Epithelial cell of proximal tubule (primary cell): ENCODE measurements around the gene HDGFL2. TPM values are rescaled to one million over a fixed set of nuclear protein-coding genes. Genes with fewer than 3 reads are reported as not detected.

Source experiments
- total RNA-seq: library from RNA; depleted of rRNA; stranded (reverse); fragments of >200 nt; gene quantifications from 2 replicates; pipeline ENCODE4 v1.2.3, GENCODE V29; 2015

HDGFL2 gene
- total RNA-seq, 1 donor from 2014 or later = 91.8 TPM

Other genes starting within 250 kb of the HDGFL2 start
- gene EBI3, start 242.8 kb upstream of the HDGFL2 start, total RNA-seq = 1.7 TPM in 1 of 2 replicates, not detected in the other
- gene YJU2, start 225.2 kb upstream of the HDGFL2 start, total RNA-seq = 34.3 and 39.1 TPM in 2 replicates
- gene SHD, start 193.0 kb upstream of the HDGFL2 start, total RNA-seq = not detected in 2 replicates
- not detected in 2 replicates for gene TMIGD2, start 169.9 kb upstream of the HDGFL2 start, total RNA-seq
- 17.5 and 22.9 TPM in 2 replicates for gene FSD1, start 167.7 kb upstream of the HDGFL2 start, total RNA-seq
- gene STAP2, start 133.5 kb upstream of the HDGFL2 start, total RNA-seq = 49.2 and 70.8 TPM in 2 replicates
- 3.9 and 6.3 TPM in 2 replicates for gene MPND, start 128.7 kb upstream of the HDGFL2 start, total RNA-seq
- 66.5 and 109 TPM in 2 replicates for gene SH3GL1, start 71.8 kb upstream of the HDGFL2 start, total RNA-seq
- gene CHAF1A, start 69.7 kb upstream of the HDGFL2 start, total RNA-seq = 36.7 and 50.2 TPM in 2 replicates
- gene UBXN6, start 14.5 kb upstream of the HDGFL2 start, total RNA-seq = 40.9 and 62.4 TPM in 2 replicates
- not detected in 2 replicates for gene PLIN4, start 46.2 kb downstream of the HDGFL2 start, total RNA-seq
- gene PLIN5, start 62.9 kb downstream of the HDGFL2 start, total RNA-seq = 0.06 TPM in 1 of 2 replicates, not detected in the other
- 0.35 TPM in 1 of 2 replicates, not detected in the other for gene LRG1, start 67.7 kb downstream of the HDGFL2 start, total RNA-seq
- 0.65 TPM in 1 of 2 replicates, not detected in the other for gene SEMA6B, start 87.4 kb downstream of the HDGFL2 start, total RNA-seq
- gene TNFAIP8L1, start 167.2 kb downstream of the HDGFL2 start, total RNA-seq = 6.7 and 7.4 TPM in 2 replicates
- 83.0 and 126 TPM in 2 replicates for gene MYDGF, start 198.0 kb downstream of the HDGFL2 start, total RNA-seq